DMS53 (cell line): ENCODE data around the gene SYCE3.

ENCODE experiments used
- DNase-seq: peaks from one replicate; lab custom pipeline; 2025; lab: John Stamatoyannopoulos, UW

The SYCE3 gene

GRCh38 chr22:50531546-50531961 lies 31.2 kb downstream of the SYCE3 start:
- DNase-seq, result peak; percentile 91

- peak; percentile 92 for DNase-seq
Observed at GRCh38 chr22:50530877-50531545, 31.7 kb downstream of the SYCE3 start.

- peak; percentile 69 for DNase-seq
Observed at GRCh38 chr22:50530580-50530876, 32.2 kb downstream of the SYCE3 start.

- peak; percentile 86 for DNase-seq
Observed at GRCh38 chr22:50529897-50530579, 32.7 kb downstream of the SYCE3 start, which contains the start of gene TYMP. TYMP (minus strand) TSS chr22:50530012; CDS start chr22:50529709, 303 bp downstream.

- DNase-seq, result no peak
Observed at GRCh38 chr22:50529416-50529896, 33.3 kb downstream of the SYCE3 start.

- DNase-seq, result peak; percentile 53
Observed at GRCh38 chr22:50528682-50529415, 33.9 kb downstream of the SYCE3 start.

- DNase-seq, result peak; percentile 44
Observed at GRCh38 chr22:50527921-50528681, 34.6 kb downstream of the SYCE3 start.

- peak; percentile 68 for DNase-seq
Observed at GRCh38 chr22:50526834-50527801, 35.6 kb downstream of the SYCE3 start.

- DNase-seq, result peak; percentile 85
Observed at GRCh38 chr22:50526108-50526833, 36.4 kb downstream of the SYCE3 start.

- no peak for DNase-seq
Observed at GRCh38 chr22:50525858-50526107, 36.9 kb downstream of the SYCE3 start.

- DNase-seq, result peak; percentile 97
Observed at GRCh38 chr22:50525104-50525857, 37.4 kb downstream of the SYCE3 start, which contains the start of gene SCO2. SCO2 (minus strand) TSS chr22:50525598; CDS start chr22:50524411, 1,187 bp downstream.

GRCh38 chr22:50524676-50525103 lies 38.0 kb downstream of the SYCE3 start:
- DNase-seq, result peak; percentile 68

GRCh38 chr22:50523806-50524675 lies 38.7 kb downstream of the SYCE3 start:
- DNase-seq, result peak; percentile 79

- no peak for DNase-seq
Observed at GRCh38 chr22:50523458-50523805, 39.3 kb downstream of the SYCE3 start.

GRCh38 chr22:50522806-50523438 lies 39.8 kb downstream of the SYCE3 start:
- DNase-seq, result no peak

GRCh38 chr22:50522208-50522805 lies 40.4 kb downstream of the SYCE3 start:
- DNase-seq, result no peak

- DNase-seq, result no peak
Observed at GRCh38 chr22:50521710-50522109, 41.0 kb downstream of the SYCE3 start.
